SIG-M5 treated with dmso at 0.1 percent for 504 hours (cell line): ENCODE measurements around the gene ATG12.
"Not testable (repeated sequence)": the region's sequence is repeated elsewhere in the genome, so short reads cannot be mapped to it uniquely, and the experiment has no call there.

Source experiments
- DNase-seq: peaks from one replicate; lab custom pipeline; 2025; ENCODE audit not compliant: unreplicated experiment; lab: John Stamatoyannopoulos, UW

The ATG12 gene

GRCh38 chr5:115843444-115844130 is 2.2 kb upstream of the ATG12 start:
- DNase-seq = no peak

GRCh38 chr5:115842952-115843351 is 1.6 kb upstream of the ATG12 start:
- DNase-seq = no peak

GRCh38 chr5:115842089-115842935 is 947 bp upstream of the ATG12 start:
- peak; percentile 52 for DNase-seq

GRCh38 chr5:115840873-115841272 is 492 bp downstream of the ATG12 start:
- no peak for DNase-seq

GRCh38 chr5:115838885-115839518 is 2.4 kb downstream of the ATG12 start:
- peak; percentile 87 for DNase-seq

GRCh38 chr5:115835481-115835880 is 5.9 kb downstream of the ATG12 start:
- no peak for DNase-seq

- peak; percentile 65 for DNase-seq
Observed at GRCh38 chr5:115831163-115831768, 10.1 kb downstream of the ATG12 start.

- no peak for DNase-seq
Observed at GRCh38 chr5:115829913-115830312, 11.5 kb downstream of the ATG12 start.

- no peak for DNase-seq
Observed at GRCh38 chr5:115825948-115826347, 15.4 kb downstream of the ATG12 start.

GRCh38 chr5:115824983-115825382 is 16.4 kb downstream of the ATG12 start:
- not testable (repeated sequence) for DNase-seq

- DNase-seq = no peak
Observed at GRCh38 chr5:115820846-115821245, 20.5 kb downstream of the ATG12 start.

- DNase-seq = no peak
Observed at GRCh38 chr5:115818821-115819220, 22.5 kb downstream of the ATG12 start.

GRCh38 chr5:115817386-115817785 is 24.0 kb downstream of the ATG12 start:
- DNase-seq = no peak

- DNase-seq = no peak
Observed at GRCh38 chr5:115816226-115817081, 24.9 kb downstream of the ATG12 start, which contains the start of gene CDO1. CDO1 (minus strand) TSS chr5:115816659; CDS start chr5:115816397, 262 bp downstream.

GRCh38 chr5:115815693-115816225 is 25.6 kb downstream of the ATG12 start:
- no peak for DNase-seq

- no peak for DNase-seq
Observed at GRCh38 chr5:115815006-115815692, 26.2 kb downstream of the ATG12 start.

- no peak for DNase-seq
Observed at GRCh38 chr5:115813719-115814118, 27.6 kb downstream of the ATG12 start.

- DNase-seq = no peak
Observed at GRCh38 chr5:115812372-115812771, 29.0 kb downstream of the ATG12 start.

GRCh38 chr5:115811406-115811805 is 30.0 kb downstream of the ATG12 start:
- DNase-seq = no peak

- DNase-seq = no peak
Observed at GRCh38 chr5:115810761-115811160, 30.6 kb downstream of the ATG12 start.
